Neural progenitor cell (in vitro differentiated cells): ENCODE results near the gene CIAO3. TPM values are rescaled to one million over a fixed set of nuclear protein-coding genes. Genes with fewer than 3 reads are reported as not detected.

Experiments
- DNase-seq: peaks from one replicate; pipeline ENCODE4 v3.0.0-alpha.2; 2016; ENCODE audit warnings: low spot score
- H2AFZ ChIP-seq: fragments of 200-600 bp; sonication (generic); replicated peaks from 2 replicates; pipeline ENCODE4 v1.6.1; 2016; ENCODE audit warnings: antibody characterized with exemption
- H3F3A ChIP-seq: fragments of 200-600 bp; sonication (generic); 2 replicates; pipeline ENCODE4 v1.6.1; 2016; ENCODE audit warnings: antibody characterized with exemption, low read depth
- H3K27ac ChIP-seq: fragments of 200-600 bp; sonication (generic); 2 replicates; pipeline ENCODE4 v1.5.1; 2016; ENCODE audit warnings: mild to moderate bottlenecking
- H3K27me3 ChIP-seq: fragments of 200-600 bp; sonication (generic); 2 replicates; pipeline ENCODE4 v1.6.1; 2016; ENCODE audit warnings: mild to moderate bottlenecking, moderate library complexity
- H3K36me3 ChIP-seq: fragments of 200-600 bp; sonication (generic); 2 replicates; pipeline ENCODE4 v1.5.1; 2016
- H3K4me1 ChIP-seq: fragments of 200-600 bp; sonication (generic); 2 replicates; pipeline ENCODE4 v1.6.1; 2016; ENCODE audit warnings: mixed run types
- H3K4me2 ChIP-seq: fragments of 200-600 bp; sonication (generic); 2 replicates; pipeline ENCODE4 v1.6.1; 2016
- H3K4me3 ChIP-seq: fragments of 200-600 bp; sonication (generic); 2 replicates; pipeline ENCODE4 v1.5.1; 2016
- H3K79me2 ChIP-seq: fragments of 200-600 bp; sonication (generic); 2 replicates; pipeline ENCODE4 v1.6.1; 2016; ENCODE audit warnings: low read depth
- H3K9ac ChIP-seq: fragments of 200-600 bp; sonication (generic); 2 replicates; pipeline ENCODE4 v1.6.1; 2016
- H3K9me3 ChIP-seq: fragments of 200-600 bp; sonication (generic); 2 replicates; pipeline ENCODE4 v1.5.1; 2016; ENCODE audit warnings: low read depth
- H4K20me1 ChIP-seq: fragments of 200-600 bp; sonication (generic); 2 replicates; pipeline ENCODE4 v1.6.1; 2016; ENCODE audit warnings: low read depth
- H3K27ac Mint-ChIP-seq: 3 replicates; pipeline ENCODE4 v1.8.0; 2021; ENCODE audit warnings: mixed read lengths
- H3K27me3 Mint-ChIP-seq: 2 replicates; pipeline ENCODE4 v1.8.0; 2022; ENCODE audit warnings: low read depth, mild to moderate bottlenecking, inconsistent platforms, moderate library complexity, mixed read lengths; ENCODE audit not compliant: insufficient read depth
- H3K36me3 Mint-ChIP-seq: 3 replicates; pipeline ENCODE4 v1.8.0; 2021; ENCODE audit warnings: mixed read lengths
- H3K4me1 Mint-ChIP-seq: 3 replicates; pipeline ENCODE4 v1.8.0; 2021; ENCODE audit warnings: mixed read lengths
- H3K4me3 Mint-ChIP-seq: 3 replicates; pipeline ENCODE4 v1.8.0; 2021; ENCODE audit warnings: mild to moderate bottlenecking, moderate library complexity, mixed read lengths
- H3K9me3 Mint-ChIP-seq: 3 replicates; pipeline ENCODE4 v1.8.0; 2020; ENCODE audit warnings: mixed read lengths
- CTCF ChIP-seq: fragments of 200-600 bp; sonication (generic); IDR thresholded peaks from 2 replicates; pipeline ENCODE4 v1.5.1; 2017; ENCODE audit warnings: antibody characterized with exemption, mild to moderate bottlenecking
- EZH2 ChIP-seq: fragments of 200-600 bp; sonication (generic); IDR thresholded peaks from 2 replicates; pipeline ENCODE4 v1.6.1; 2017; ENCODE audit warnings: antibody characterized with exemption, mild to moderate bottlenecking, moderate library complexity
- EZH2phosphoT487 ChIP-seq: fragments of 200-600 bp; sonication (generic); IDR thresholded peaks from 2 replicates; pipeline ENCODE4 v1.6.1; 2017; ENCODE audit warnings: antibody characterized with exemption
- total RNA-seq: library from RNA; depleted of rRNA; stranded (reverse); fragments of >200 nt; gene quantifications from 2 replicates; pipeline ENCODE4 v1.2.3, GENCODE V29; 2015; ENCODE audit warnings: low replicate concordance

Gene CIAO3
- total RNA-seq, 1 donor from 2014 or later, result 20.5 TPM

GRCh38 chr16:734981-735881 is 5.6 kb downstream of the CIAO3 start:
- no peak overlapping the region for H3K4me3 Mint-ChIP-seq
- Histone ChIP-seq H3K27me3 (no peaks in the 10 kb centered on the region), H2AFZ (no peak overlapping the region), H3K9me3 (no peaks in the 10 kb centered on the region), H3K4me1 (peaks cover 5% of the 10 kb centered on the region), H3K79me2 (peaks cover 6% of the 10 kb centered on the region), H3K4me2 (no peak overlapping the region), H3K36me3 (no peaks in the 10 kb centered on the region), H3K27ac (no peak overlapping the region), H3K4me3 (no peak overlapping the region), H3F3A (no peaks in the 10 kb centered on the region), H3K9ac (no peak overlapping the region), H4K20me1 (no peaks in the 10 kb centered on the region)
- H3K4me1 Mint-ChIP-seq, result peaks cover 8% of the 10 kb centered on the region
- peaks cover 5% of the 10 kb centered on the region for H3K36me3 Mint-ChIP-seq
- H3K27ac Mint-ChIP-seq, result no peak overlapping the region
- peaks cover 2% of the 10 kb centered on the region for H3K27me3 Mint-ChIP-seq
- TF ChIP-seq EZH2phosphoT487 (no peak), EZH2 (no peak), CTCF (no peak)
- no peak for DNase-seq
- no peaks in the 10 kb centered on the region for H3K9me3 Mint-ChIP-seq

GRCh38 chr16:734208-734980 is 6.4 kb downstream of the CIAO3 start:
- Histone ChIP-seq H3K4me1 (no peaks in the 10 kb centered on the region), H3K9me3 (no peaks in the 10 kb centered on the region), H3K4me2 (no peak overlapping the region), H3K9ac (no peak overlapping the region), H3K36me3 (no peaks in the 10 kb centered on the region), H3K27me3 (peaks cover 2% of the 10 kb centered on the region), H3K4me3 (no peak overlapping the region), H4K20me1 (peaks cover 2% of the 10 kb centered on the region), H3K79me2 (no peaks in the 10 kb centered on the region), H2AFZ (no peak overlapping the region), H3K27ac (no peak overlapping the region), H3F3A (peaks cover 2% of the 10 kb centered on the region)
- Mint-ChIP-seq H3K4me3 (no peak overlapping the region), H3K27ac (no peak overlapping the region), H3K9me3 (no peaks in the 10 kb centered on the region), H3K36me3 (peaks cover 5% of the 10 kb centered on the region), H3K4me1 (peaks cover 4% of the 10 kb centered on the region), H3K27me3 (no peaks in the 10 kb centered on the region)
- DNase-seq, result no peak
- TF ChIP-seq CTCF (no peak), EZH2 (no peak), EZH2phosphoT487 (no peak)

- H3K79me2 ChIP-seq, result no peaks in the 10 kb centered on the region
- no peak overlapping the region for H3K9ac ChIP-seq
- no peak overlapping the region for H3K4me3 ChIP-seq
- H3K36me3 ChIP-seq, result no peaks in the 10 kb centered on the region
- no peaks in the 10 kb centered on the region for H3K9me3 ChIP-seq
- no peak overlapping the region for H3K4me3 Mint-ChIP-seq
- TF ChIP-seq CTCF (peak; percentile 38), EZH2 (no peak), EZH2phosphoT487 (no peak)
- H3K4me1 Mint-ChIP-seq, result no peaks in the 10 kb centered on the region
- no peak overlapping the region for H3K27ac Mint-ChIP-seq
- peaks cover 8% of the 10 kb centered on the region for H3F3A ChIP-seq
- peaks cover 10% of the 10 kb centered on the region for H3K27me3 ChIP-seq
- peak; percentile 35 for DNase-seq
- H4K20me1 ChIP-seq, result peaks cover 4% of the 10 kb centered on the region
- no peak overlapping the region for H3K27ac ChIP-seq
- no peaks in the 10 kb centered on the region for H3K27me3 Mint-ChIP-seq
- H2AFZ ChIP-seq, result no peak overlapping the region
- H3K4me2 ChIP-seq, result no peak overlapping the region
- H3K36me3 Mint-ChIP-seq, result peaks cover 5% of the 10 kb centered on the region
- H3K4me1 ChIP-seq, result no peaks in the 10 kb centered on the region
- H3K9me3 Mint-ChIP-seq, result no peaks in the 10 kb centered on the region
These were observed 7.2 kb downstream of the CIAO3 start for GRCh38 chr16:733382-734207.
